GM18519 (cell line): Measurements from ENCODE around the gene RETREG2.

Experiments used
- ATAC-seq: cut with Tn5 transposase; IDR thresholded peaks from one replicate; pipeline ENCODE4 v1.9.1; 2021; ENCODE audit warnings: mild to moderate bottlenecking, moderate library complexity; ENCODE audit not compliant: unreplicated experiment, low FRiP score

RETREG2 gene, protein sequence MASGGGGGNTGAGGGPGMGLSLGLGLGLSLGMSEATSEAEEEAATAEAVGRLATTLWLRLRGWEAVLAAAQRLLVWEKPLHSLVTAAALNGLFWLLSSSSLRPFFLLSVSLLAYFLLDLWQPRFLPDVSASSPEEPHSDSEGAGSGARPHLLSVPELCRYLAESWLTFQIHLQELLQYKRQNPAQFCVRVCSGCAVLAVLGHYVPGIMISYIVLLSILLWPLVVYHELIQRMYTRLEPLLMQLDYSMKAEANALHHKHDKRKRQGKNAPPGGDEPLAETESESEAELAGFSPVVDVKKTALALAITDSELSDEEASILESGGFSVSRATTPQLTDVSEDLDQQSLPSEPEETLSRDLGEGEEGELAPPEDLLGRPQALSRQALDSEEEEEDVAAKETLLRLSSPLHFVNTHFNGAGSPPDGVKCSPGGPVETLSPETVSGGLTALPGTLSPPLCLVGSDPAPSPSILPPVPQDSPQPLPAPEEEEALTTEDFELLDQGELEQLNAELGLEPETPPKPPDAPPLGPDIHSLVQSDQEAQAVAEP

DNA sequence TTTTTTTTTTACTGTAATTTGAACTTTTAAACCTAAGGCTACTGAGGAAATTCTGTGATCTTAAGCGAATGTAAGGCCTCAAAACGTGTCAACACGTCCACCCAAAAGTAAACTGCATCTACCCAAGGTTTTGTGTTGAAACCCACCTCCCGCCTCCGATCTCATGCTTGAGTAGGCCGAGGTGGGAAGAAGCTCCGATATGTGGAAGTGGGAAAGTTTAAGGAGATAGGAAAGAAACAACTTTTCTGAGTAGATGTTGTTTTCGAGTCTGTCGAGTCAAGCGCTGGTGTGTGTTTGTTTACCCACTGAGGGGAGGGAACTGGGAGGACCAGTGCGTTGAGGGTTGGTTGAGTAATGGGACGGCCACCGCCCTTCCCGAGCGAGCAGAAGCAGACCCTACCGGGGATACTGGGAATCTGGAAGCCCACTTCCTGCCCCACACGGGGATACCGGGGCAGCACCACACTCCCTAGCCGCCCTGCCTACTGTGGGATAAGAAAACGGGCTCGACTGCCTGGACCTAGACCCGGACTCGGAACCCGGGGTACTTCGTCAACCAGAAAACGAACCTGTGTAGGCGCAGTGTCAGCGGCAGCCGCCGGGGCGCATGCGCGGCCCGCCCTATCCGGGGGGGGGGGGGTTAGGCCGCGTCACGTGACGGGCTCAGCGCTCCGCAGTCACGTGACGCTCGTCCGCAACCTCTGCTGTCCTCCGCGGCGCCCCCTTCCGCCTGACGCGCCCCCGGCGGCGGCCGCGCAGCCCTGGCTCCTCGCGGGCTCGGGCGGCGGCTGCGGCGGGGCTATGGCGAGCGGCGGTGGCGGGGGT lies at the start of gene RETREG2:
TSS of gene RETREG2 (plus strand) at position 724 of the 825 bp plus-strand sequence. CDS start at position 802, 78 bp downstream.
- ATAC-seq, result no peak

DNA sequence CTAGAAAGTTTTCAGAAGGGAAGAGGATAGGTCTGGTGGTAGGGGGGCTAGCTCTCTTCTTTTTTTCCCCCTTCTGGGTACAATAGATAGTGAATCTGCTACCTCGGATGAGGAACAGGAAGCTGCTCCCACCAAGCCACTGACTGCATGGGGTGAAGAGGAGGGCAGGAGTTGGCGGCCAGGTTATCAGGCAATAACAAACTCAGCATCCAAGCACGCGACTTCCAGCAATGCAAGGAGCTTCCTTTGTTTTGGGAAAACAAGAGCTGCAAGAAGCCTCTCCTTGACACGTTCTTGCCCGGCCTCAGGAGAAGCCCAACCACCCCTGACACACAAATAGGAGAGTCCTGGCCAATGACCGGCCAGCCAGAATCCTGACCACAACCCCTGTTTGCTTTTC lies 49.7 kb upstream of the RETREG2 start:
- no peak for ATAC-seq

DNA sequence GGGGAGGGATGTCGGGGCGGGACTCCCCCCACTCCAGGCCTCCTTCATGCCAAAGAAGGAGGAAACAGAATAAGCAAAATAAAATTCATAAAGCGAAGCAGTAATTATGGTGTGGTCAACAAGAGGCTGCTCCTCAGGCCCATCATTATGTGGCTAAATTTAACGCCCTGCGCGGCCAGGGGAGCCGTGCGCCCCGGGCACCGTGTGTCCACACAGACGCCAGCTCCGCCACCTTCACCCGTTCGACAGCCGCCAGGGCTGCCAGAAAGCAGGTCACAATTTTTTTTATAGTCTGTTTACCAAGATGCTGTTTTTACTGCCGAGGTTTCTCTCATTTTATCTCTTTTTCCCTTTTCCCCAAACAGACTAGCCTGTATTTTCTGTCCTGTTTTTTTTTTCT lies 48.5 kb upstream of the RETREG2 start:
- ATAC-seq, result no peak

DNA sequence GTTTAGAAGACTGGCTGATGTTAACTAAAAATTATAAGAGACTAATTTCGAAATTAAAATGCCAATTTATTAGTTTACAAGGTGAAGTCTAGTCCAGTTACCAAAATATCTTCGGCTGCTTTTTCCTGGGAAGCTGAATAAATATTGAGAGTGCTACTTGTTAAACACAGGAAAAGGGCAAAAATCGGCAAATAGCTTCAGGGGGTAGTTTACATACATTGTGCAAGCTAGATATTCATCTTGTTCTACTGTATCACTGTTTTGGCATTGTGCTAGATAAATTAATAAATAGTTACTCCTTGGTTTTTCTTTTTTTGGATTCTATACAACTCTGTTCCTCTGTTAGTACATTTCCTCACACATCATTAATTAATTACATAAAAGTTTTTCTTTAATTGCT lies 46.7 kb upstream of the RETREG2 start:
- ATAC-seq, result no peak

DNA sequence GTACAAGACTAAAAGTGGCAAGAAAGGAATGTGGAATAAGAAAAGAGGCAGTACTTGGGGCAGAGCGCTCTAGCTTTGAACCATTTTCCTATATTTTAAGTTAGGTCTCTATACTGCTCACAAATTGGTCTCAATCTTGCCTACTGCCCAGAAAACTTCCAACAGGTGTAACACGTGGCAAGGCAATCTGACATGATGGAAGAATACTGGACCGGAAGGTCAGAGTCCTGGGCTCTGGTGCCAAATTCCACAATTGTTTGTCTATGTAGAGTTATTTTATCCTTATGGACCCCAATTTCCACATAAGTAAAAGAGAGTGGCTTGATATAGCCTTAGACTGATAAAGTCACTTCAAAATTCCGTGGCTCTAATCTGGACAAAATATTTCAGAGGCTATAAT lies 46.3 kb upstream of the RETREG2 start:
- no peak for ATAC-seq

DNA sequence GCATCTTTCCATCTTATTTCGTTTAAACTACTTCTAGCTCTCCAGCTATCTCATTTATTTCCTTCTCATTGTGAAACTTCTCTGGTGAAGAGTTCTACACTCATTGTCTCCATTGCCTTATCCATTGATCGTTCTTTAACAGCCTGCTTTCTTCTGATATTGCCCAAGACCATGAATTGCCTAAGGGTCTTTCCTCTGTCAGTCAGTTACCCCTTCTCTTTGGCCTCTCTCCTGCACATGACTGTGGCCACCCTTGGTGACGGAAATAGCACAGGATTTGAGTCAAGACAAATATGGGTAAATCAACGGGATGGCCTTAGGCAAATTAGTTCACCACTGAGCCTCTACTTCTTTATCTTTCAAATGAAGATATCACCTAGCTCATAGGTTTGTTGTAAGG lies 44.1 kb upstream of the RETREG2 start:
- ATAC-seq, result no peak

DNA sequence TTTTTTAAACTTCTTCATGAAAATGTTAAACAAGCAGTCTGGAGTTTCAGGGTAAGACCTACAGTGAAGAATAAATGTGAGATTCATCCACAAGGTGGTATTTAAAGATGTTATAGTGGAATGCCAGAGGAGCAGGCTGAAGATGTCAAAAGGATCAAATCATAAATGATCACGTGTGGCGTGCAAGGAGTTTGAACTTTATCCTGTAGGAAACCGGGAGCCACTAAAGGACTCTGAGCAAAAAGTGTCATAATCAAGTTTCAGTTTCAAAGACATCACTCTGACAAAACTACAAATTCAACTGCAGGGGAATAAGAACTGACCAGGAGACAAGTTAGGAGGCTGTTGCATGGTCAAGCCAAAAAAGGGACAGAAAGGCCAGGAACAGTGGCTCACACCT lies 37.4 kb upstream of the RETREG2 start:
- ATAC-seq, result no peak

DNA sequence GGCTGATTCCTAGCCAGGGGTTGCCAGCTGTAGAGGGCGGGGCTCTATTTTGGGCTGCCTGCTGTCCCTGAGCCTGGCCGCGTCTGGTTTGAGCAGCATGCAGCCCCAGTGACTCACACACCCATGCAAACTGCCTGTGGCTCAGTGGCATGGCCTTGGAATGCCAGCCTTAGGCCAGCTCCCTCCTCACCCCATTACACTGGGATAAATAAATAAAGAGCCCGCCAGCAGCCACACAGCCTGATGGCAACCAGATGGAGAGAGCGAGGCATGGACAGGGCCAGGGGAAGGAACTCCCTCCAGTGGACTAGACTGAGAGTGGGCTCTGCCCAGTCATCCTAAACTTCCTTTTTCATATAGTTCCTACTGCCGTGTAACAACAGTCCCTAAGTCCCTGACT lies 35.7 kb upstream of the RETREG2 start:
- no peak for ATAC-seq

DNA sequence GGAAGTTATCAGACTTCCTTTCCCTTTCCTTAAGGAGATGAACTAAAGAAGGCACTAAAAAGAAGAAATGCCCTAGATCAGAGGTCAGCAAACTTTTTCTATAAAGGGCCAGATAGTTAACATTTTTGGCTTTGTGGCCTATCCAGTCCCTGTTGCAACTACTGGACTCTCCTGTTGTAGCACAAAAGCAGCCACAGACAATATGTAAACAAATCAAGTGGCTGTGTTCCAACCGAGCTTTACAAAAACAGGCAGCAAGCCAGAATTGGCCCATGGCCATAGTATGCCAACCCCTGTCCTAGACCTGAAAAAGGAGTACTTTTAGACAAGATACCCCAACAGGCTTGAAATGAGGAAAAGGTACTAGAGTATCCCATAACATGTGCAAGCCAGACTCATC lies 28.4 kb upstream of the RETREG2 start:
- ATAC-seq, result no peak

DNA sequence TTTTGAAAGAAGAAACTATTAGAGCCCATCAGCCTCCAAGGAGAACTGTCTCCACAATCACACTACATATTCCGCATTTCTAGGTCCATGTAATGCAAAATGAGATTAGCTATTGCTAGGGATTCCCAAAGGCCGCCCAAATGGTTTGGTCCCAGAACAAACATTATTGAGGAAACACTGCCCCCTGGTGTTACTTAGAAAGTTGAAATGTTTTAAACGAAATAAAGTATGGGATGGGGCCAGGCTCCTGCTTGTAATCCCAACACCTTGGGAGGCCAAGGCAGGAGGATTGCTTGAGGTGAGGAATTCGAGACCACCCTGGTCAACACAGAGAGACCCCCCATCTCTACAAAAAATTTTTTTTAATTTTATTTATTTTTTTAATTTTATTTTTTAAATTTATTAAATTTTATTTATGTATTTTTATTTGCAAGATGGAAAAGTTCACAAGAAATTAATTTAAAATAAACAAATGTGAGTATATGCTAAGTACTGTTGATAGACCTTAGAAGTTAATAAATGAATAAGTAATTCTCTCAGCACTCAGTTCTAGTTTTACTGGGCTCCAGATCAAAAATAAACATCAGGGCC lies 22.9 kb upstream of the RETREG2 start:
- no peak for ATAC-seq

DNA sequence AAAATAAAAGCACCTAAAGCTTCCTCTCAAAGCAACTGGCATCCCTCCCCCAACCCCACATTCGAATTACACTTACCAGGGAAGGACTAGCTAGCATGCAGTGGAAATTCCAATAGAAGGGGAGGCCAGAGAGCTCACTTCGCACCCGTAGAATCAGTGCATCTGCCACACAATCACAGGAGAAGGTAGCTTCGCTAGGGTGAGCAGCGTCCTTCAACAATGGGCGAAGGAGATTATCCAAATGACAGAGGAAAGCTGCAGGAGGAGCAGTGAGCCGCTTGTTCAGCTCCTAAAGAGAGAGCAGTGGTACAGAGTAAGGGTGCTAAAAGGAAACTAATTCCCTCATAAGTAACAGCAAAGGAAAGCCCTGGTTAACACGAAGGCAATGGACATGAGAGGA lies 20.7 kb upstream of the RETREG2 start:
- no peak for ATAC-seq

DNA sequence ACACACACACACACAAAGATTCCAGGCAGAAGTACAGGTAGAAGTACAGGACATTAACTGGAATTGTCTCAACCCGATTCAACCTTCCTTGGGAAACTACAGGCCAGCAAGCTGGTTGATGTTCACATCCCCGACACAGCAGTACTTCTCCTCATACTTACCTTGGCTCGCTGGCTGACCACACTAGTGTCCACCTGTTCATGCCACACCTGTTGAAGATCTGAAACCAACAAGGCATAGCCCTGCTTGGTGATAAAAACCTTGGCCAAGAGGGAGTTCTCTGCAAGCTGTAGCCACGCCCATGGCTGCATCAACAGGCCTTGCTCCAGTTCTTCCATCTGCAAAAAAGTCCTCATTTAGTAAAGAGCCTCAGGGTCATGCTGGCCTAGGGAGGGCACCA lies 20.1 kb upstream of the RETREG2 start:
- ATAC-seq, result no peak

DNA sequence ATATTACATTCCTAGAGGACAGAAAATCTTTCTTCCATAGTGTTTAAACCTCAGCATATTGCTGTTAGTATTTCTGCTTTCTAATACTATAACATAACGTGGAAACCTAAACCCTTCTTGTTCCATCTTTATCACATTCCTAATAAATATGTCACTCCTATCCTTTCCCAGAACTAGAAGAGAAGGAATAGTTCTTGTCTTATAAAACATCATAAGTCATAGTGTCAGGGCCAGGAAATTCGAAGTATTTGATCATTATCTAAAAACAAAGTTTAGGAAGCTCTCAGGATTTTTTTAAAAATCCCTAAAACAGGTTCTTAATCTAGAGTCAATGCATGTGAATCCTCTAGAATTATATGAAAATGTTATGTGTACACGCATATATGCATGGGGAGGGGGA lies 19.5 kb upstream of the RETREG2 start:
- no peak for ATAC-seq

DNA sequence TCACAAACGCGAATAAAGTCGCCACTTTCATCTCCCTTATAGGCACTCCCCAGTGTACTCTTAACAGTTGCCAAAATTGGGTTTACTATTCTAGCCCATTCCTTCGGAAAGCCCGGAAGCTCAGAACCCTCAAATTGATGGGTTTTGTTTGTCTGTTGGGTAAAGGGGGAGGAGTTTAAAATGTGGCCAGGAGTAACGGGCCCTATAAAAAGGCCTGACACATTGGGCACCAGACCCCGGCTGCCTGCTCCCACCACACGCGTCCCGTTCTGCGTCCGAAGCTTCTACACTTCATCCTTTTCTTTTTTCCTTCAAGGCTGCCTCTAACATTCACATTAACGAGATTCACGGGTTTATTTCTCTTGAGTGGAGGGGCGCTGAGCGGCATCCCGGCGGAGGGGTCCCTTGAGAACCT lies 18.3 kb upstream of the RETREG2 start:
- ATAC-seq, result no peak

DNA sequence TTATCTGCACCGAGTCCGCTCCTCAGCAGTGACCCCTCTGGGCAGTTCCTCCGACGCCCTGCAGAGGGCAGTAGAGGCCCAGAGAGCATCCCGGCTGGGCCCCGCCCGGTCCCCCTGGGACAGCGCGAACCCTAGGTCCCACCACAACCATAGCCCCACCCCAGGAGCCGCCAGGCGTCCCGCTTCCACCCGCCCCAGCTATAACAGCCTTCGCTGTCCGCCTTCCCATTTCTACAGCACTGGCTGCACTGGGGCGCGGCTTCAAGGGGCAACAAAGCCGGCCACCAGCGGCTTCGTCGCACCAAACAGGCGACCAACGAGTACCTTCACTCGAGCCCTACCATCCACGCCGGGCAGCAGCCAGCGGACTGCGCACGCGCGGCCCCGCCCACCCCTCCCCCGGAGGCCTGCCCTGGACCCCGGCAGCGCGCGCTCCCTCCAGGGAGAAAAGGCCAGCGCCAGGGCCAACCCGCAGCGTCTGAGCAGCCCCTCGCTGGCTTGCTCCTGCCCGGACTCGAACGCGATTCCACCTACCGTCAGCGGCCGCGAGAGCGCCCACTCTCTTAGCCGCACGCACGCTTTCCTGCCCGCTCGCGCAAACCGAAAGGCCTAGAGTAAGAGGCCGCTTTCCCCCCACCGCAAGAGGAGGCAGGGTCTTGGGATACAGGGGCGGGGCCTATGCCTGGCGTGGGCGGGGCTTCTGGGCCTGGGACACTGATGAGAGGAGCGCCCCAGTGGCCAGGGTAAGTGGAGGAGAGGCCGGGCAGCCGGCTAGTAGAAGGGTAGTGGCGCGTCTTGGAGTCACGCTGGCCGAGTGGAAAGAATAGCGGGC lies 17.7 kb upstream of the RETREG2 start, which contains the start of gene NHEJ1:
TSS of gene NHEJ1 (minus strand) at position 630 of the 832 bp plus-strand sequence. CDS start 2,453 bp downstream, outside the sequence.
- ATAC-seq, result peak; percentile 73

DNA sequence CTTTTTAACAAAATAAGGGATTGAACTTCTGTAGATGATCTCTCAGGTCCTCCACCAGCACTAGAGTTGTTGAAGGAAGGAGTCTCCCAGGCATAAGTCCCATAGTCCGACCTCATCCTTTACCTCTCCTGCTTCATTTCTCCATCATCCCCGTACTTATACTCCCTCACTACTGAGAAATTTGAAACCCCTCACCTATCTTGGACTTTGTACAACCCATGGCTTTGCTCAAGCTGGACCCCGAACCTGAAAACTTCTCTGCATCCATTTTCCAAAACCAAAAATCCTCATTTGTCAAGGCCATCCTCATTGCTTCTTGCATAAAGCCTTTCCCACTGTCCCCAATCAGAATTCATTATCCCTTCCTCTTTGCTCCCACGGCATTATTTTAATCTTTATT lies 17.0 kb upstream of the RETREG2 start:
- no peak for ATAC-seq

DNA sequence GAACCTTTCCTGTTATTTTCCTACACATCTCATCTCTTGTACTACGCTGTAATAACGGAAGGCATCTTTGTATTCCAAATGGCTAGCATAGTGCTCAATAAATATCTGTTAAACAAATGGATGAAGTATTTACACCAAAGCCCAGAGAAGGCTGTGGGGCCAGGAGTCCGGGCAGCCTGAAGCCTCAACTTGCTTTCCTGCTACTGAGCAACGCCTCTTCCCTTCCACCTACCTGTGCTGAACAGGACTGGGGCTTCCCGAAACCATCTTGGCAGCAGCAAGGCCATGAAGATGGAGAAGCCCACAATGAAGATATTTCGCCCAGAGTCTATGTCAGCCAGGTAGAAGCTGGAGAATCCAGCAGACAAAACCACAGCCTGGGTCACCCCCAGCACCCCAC lies 14.9 kb upstream of the RETREG2 start:
- ATAC-seq, result no peak

DNA sequence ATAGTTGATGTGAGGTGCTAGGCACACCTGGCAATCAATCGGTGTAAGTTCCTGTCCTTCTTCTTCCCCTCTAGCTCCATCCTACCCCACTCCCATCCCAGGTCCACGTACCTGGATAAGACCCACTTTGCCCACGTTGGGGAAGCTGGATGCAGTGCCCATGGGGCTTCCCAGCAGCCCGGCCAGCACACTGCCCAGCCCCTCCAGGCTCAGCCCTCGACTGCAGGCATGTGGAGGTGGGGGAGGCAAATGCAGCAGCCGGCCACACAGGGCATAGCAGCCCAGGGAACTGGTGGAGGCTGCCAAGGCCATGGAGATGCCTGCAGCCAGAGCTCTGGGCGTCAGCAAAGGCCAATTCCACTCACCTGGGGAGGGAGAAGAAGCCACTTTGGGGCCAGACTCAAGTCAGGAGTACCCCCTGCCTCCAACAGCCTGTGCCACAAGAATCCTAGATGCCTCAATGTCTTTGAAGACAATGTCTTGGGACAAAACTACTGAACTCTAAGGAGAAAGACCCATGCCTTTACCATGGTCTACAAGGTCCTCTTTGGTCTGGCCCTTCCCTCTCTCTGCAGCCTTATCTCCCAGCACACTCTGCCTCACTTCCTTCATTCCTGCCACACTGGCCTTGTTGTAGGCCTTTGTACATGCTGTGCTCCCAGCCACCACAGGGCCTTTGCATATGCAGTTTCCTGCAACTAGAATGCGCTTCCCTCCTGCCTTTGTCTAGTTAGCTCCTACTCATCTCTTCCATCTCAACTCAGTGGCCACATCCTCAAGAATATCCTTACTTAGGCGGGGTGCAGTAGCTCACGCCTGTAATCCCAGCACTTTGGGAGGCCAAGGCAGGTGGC lies 12.8 kb upstream of the RETREG2 start:
- ATAC-seq, result no peak

DNA sequence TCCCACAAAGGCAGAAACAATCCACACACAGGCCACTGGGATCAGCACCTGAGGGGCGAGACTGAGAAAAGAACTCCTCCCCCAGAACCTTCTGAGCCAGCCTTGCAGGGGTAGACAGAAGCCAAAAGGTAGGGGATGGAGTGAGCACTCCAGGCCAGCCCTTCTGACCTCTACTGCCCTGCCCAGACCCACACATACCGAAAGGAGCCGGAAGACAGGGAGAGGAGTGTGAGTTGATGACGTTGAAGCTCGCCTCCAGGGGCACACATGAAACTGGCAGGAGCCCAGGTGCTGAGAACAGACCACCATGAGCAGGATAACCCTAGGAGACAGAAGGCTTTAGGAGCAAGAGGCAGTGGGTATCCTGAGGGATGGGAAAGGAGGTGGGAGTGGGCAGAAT lies 10.1 kb upstream of the RETREG2 start:
- ATAC-seq, result no peak
